GM12892 (cell line): Measurements from ENCODE around the gene TEAD1.

Experiments used
- POLR2A ChIP-seq: IDR thresholded peaks from 2 replicates; pipeline ENCODE4 v1.6.1; 2011; ENCODE audit warnings: low read depth, low read length, control low read depth
- POLR2AphosphoS5 ChIP-seq: IDR thresholded peaks from 2 replicates; pipeline ENCODE4 v1.6.1; 2011; ENCODE audit warnings: low read depth, low read length, control low read depth
- TAF1 ChIP-seq: IDR thresholded peaks from 2 replicates; pipeline ENCODE4 v1.6.1; 2011; ENCODE audit warnings: low read depth, mild to moderate bottlenecking, control low read depth, low read length, borderline replicate concordance

- no peak for TF ChIP-seq POLR2A
- TF ChIP-seq TAF1: no peak
- TF ChIP-seq POLR2AphosphoS5: no peak
Observed at GRCh38 chr11:12725863-12726682, 51.9 kb downstream of the TEAD1 start.
